PC-3 (cell line): ENCODE results near the gene SRI. TPM values are rescaled to one million over a fixed set of nuclear protein-coding genes. Genes with fewer than 3 reads are reported as not detected.
"Not testable (repeated sequence)": the region's sequence is repeated elsewhere in the genome, so short reads cannot be mapped to it uniquely, and the experiment has no call there.

Experiments
- ATAC-seq: fragments of 200-7000 bp; cut with Tn5 transposase; 2 replicates; pipeline ENCODE4 v1.9.1; 2020; ENCODE audit warnings: mild to moderate bottlenecking, moderate library complexity
- BruUV-seq: library from RNA; stranded (reverse); fragments of 400-500 nt; replicated peaks from 2 replicates; lab custom pipeline; 2021; lab: Mats Ljungman, UMichigan
- CTCF ChIA-PET: fragments of 300-600 bp; sonication (Branson Sonifier 250); formaldehyde crosslinking; loops from one replicate; lab custom pipeline; 2022; ENCODE audit warnings: antibody characterized with exemption; lab: Charles Lee
- POLR2A ChIA-PET: fragments of 300-600 bp; sonication (Branson Sonifier 250); formaldehyde crosslinking; loops from one replicate; lab custom pipeline; 2022; ENCODE audit warnings: antibody characterized with exemption; ENCODE audit not compliant: unreplicated experiment; lab: Charles Lee
- DNase-seq: peaks from one replicate; pipeline ENCODE4 v3.0.0-alpha.2; 2015
- H2AFZ ChIP-seq: fragments of 300-600 bp; sonication (generic); 2 replicates; pipeline ENCODE4 v1.6.0; 2016; ENCODE audit warnings: antibody characterized with exemption, low read length
- H3F3A ChIP-seq: fragments of 300-600 bp; sonication (generic); one replicate; pipeline ENCODE4 v1.6.0; 2017; ENCODE audit warnings: antibody characterized with exemption, low read length, control low read depth, mild to moderate bottlenecking; ENCODE audit not compliant: unreplicated experiment
- H3K27ac ChIP-seq: fragments of 300-600 bp; sonication (generic); 2 replicates; pipeline ENCODE4 v1.5.1; 2016; ENCODE audit warnings: mild to moderate bottlenecking, low read length
- H3K27me3 ChIP-seq: fragments of 300-600 bp; sonication (generic); 2 replicates; pipeline ENCODE4 v1.6.1; 2016; ENCODE audit warnings: low read length, mixed read lengths
- H3K36me3 ChIP-seq: fragments of 300-600 bp; sonication (generic); 2 replicates; pipeline ENCODE4 v1.6.1; 2016; ENCODE audit warnings: low read depth, mixed run types, low read length, mixed read lengths
- H3K4me1 ChIP-seq: fragments of 300-600 bp; sonication (generic); 2 replicates; pipeline ENCODE4 v1.5.1; 2016; ENCODE audit warnings: low read length; ENCODE audit not compliant: insufficient read depth
- H3K4me2 ChIP-seq: fragments of 300-600 bp; sonication (generic); 2 replicates; pipeline ENCODE4 v1.6.0; 2016; ENCODE audit warnings: low read length
- H3K4me3 ChIP-seq: fragments of 300-600 bp; sonication (generic); 2 replicates; pipeline ENCODE4 v1.5.1; 2016; ENCODE audit warnings: mild to moderate bottlenecking, low read length, mixed read lengths
- H3K79me2 ChIP-seq: fragments of 300-600 bp; sonication (generic); 2 replicates; pipeline ENCODE4 v1.6.1; 2017; ENCODE audit warnings: low read length, mixed read lengths
- H3K9ac ChIP-seq: fragments of 300-600 bp; sonication (generic); 2 replicates; pipeline ENCODE4 v1.6.0; 2016; ENCODE audit warnings: mild to moderate bottlenecking, low read length
- H3K9me2 ChIP-seq: fragments of 300-600 bp; sonication (generic); replicated peaks from 2 replicates; pipeline ENCODE4 v1.6.1; 2016; ENCODE audit warnings: mixed run types, low read length, mixed read lengths
- H3K9me3 ChIP-seq: fragments of 300-600 bp; sonication (generic); 2 replicates; pipeline ENCODE4 v1.6.1; 2016; ENCODE audit warnings: low read length, mixed read lengths
- H4K20me1 ChIP-seq: fragments of 300-600 bp; sonication (generic); 2 replicates; pipeline ENCODE4 v1.6.1; 2016; ENCODE audit warnings: low read length, mixed read lengths
- CTCF ChIP-seq: fragments of 300-600 bp; sonication (generic); conservative IDR thresholded peaks from 2 replicates; pipeline ENCODE4 v1.5.1; 2017; ENCODE audit warnings: antibody characterized with exemption, low read depth, mild to moderate bottlenecking, low read length
- EZH2 ChIP-seq: fragments of 300-600 bp; sonication (generic); IDR thresholded peaks from one replicate; pipeline ENCODE4 v1.6.1; 2017; ENCODE audit warnings: antibody characterized with exemption, mild to moderate bottlenecking, low read length; ENCODE audit not compliant: unreplicated experiment
- EZH2phosphoT487 ChIP-seq: fragments of 300-600 bp; sonication (generic); IDR thresholded peaks from 2 replicates; pipeline ENCODE4 v1.6.1; 2018; ENCODE audit warnings: mild to moderate bottlenecking, antibody characterized with exemption, low read length, borderline replicate concordance
- intact Hi-C: fragments of 100-400 bp; cut with micrococcal nuclease; formaldehyde crosslinking; loops from 2 replicates; pipeline ENCODE4 v1.9.0; 2023
- total RNA-seq: library from RNA; depleted of rRNA; stranded (reverse); fragments of >200 nt; gene quantifications from 2 replicates; pipeline ENCODE4 v1.2.3, GENCODE V29; 2014

The SRI gene
- total RNA-seq, 1 experiment from 2014 or later = 151 TPM

GRCh38 chr7:88262562-88262961 is 42.7 kb upstream of the SRI start:
- ATAC-seq (no peak), DNase-seq (no peak)
- no peak overlapping the region for H3K4me2 ChIP-seq
- TF ChIP-seq CTCF (no peak), EZH2 (no peak), EZH2phosphoT487 (no peak)
- ChIA-PET CTCF (no interaction called here), POLR2A (no interaction called here)
- no peak overlapping the region for H3K4me3 ChIP-seq
- no peak overlapping the region for H3K27ac ChIP-seq
- H3K79me2 ChIP-seq = no peaks in the 10 kb centered on the region
- no peaks in the 10 kb centered on the region for H3K36me3 ChIP-seq
- intact Hi-C loops = no loop called here
- no peaks in the 10 kb centered on the region for H3K9me3 ChIP-seq
- H2AFZ ChIP-seq = no peak overlapping the region
- H4K20me1 ChIP-seq = no peaks in the 10 kb centered on the region
- H3K4me1 ChIP-seq = peaks cover 16% of the 10 kb centered on the region
- no peaks in the 10 kb centered on the region for H3K27me3 ChIP-seq
- H3F3A ChIP-seq = no peaks in the 10 kb centered on the region
- BruUV-seq = no TSS peak
- H3K9me2 ChIP-seq = no peaks in the 10 kb centered on the region
- no peak overlapping the region for H3K9ac ChIP-seq

- ATAC-seq (no peak), DNase-seq (no peak)
- Histone ChIP-seq H3K4me3 (no peak overlapping the region), H3K4me1 (peaks cover 24% of the 10 kb centered on the region), H4K20me1 (no peaks in the 10 kb centered on the region), H3K36me3 (no peaks in the 10 kb centered on the region), H3K27me3 (no peaks in the 10 kb centered on the region), H3K9me3 (no peaks in the 10 kb centered on the region), H2AFZ (no peak overlapping the region), H3F3A (no peaks in the 10 kb centered on the region), H3K79me2 (no peaks in the 10 kb centered on the region), H3K4me2 (no peak overlapping the region), H3K27ac (0 out of 2 replicates have a peak overlapping the region, but pooled peaks have one; percentile 28), H3K9me2 (no peaks in the 10 kb centered on the region), H3K9ac (no peak overlapping the region)
- POLR2A ChIA-PET = no interaction called here
- intact Hi-C loops = no loop called here
- CTCF ChIA-PET = no interaction called here
- TF ChIP-seq EZH2phosphoT487 (no peak), CTCF (no peak), EZH2 (no peak)
- no TSS peak for BruUV-seq
Measured at GRCh38 chr7:88260719-88261118, 40.9 kb upstream of the SRI start.

- Histone ChIP-seq H3K27ac (peak overlapping the region; percentile 28), H3K27me3 (no peaks in the 10 kb centered on the region), H2AFZ (no peak overlapping the region), H3F3A (no peaks in the 10 kb centered on the region), H3K4me1 (peaks cover 33% of the 10 kb centered on the region), H3K4me2 (no peak overlapping the region), H3K9ac (no peak overlapping the region), H4K20me1 (no peaks in the 10 kb centered on the region), H3K9me3 (no peaks in the 10 kb centered on the region), H3K36me3 (no peaks in the 10 kb centered on the region), H3K4me3 (no peak overlapping the region), H3K79me2 (no peaks in the 10 kb centered on the region), H3K9me2 (no peaks in the 10 kb centered on the region)
- ChIA-PET CTCF (interaction anchor here (0.5 kb wide), 1 partner anchor 29 kb away, joined by 3 read pairs; no protein-coding TSS in a partner anchor), POLR2A (no interaction called here)
- ATAC-seq (peak; percentile 38; the same call in 1 of the 2 replicates), DNase-seq (peak; percentile 61)
- intact Hi-C loops = no loop called here
- no TSS peak for BruUV-seq
- TF ChIP-seq EZH2phosphoT487 (no peak), EZH2 (no peak), CTCF (no peak)
Measured at GRCh38 chr7:88259656-88260380, 40.0 kb upstream of the SRI start.

GRCh38 chr7:88258296-88258695 is 38.5 kb upstream of the SRI start:
- DNase-seq, CTCF ChIA-PET, H3K36me3 ChIP-seq, H3K27me3 ChIP-seq, H3K79me2 ChIP-seq, H3K4me3 ChIP-seq, H3K27ac ChIP-seq, H2AFZ ChIP-seq, POLR2A ChIA-PET, intact Hi-C loops, ATAC-seq, H4K20me1 ChIP-seq, H3K9me2 ChIP-seq, H3K9ac ChIP-seq, BruUV-seq, H3F3A ChIP-seq, H3K4me2 ChIP-seq: not testable (repeated sequence)
- Histone ChIP-seq H3K9me3 (peaks cover 11% of the 10 kb centered on the region; the same call in 1 of the 2 replicates), H3K4me1 (peaks cover 39% of the 10 kb centered on the region)
